Panc1 (cell line): ENCODE results near the gene ITGAX. TPM values are rescaled to one million over a fixed set of nuclear protein-coding genes. Genes with fewer than 3 reads are reported as not detected.

Experiments
- ATAC-seq: fragments of 200-7000 bp; cut with Tn5 transposase; 2 replicates; pipeline ENCODE4 v1.9.1; 2020; ENCODE audit warnings: mild to moderate bottlenecking, moderate library complexity
- BruUV-seq: library from RNA; stranded (reverse); fragments of 400-500 nt; replicated peaks from 2 replicates; lab custom pipeline; 2021; lab: Mats Ljungman, UMichigan
- CTCF ChIA-PET: fragments of 300-600 bp; sonication (Branson Sonifier 250); formaldehyde crosslinking; loops from one replicate; lab custom pipeline; 2022; ENCODE audit warnings: antibody characterized with exemption; lab: Charles Lee
- POLR2A ChIA-PET: fragments of 300-600 bp; sonication (Branson Sonifier 250); formaldehyde crosslinking; loops from one replicate; lab custom pipeline; 2022; ENCODE audit warnings: antibody characterized with exemption; lab: Charles Lee
- DNase-seq: peaks from one replicate; pipeline ENCODE4 v3.0.0-alpha.2; 2010; ENCODE audit warnings: low read depth, low spot score
- H3K27ac ChIP-seq: 2 replicates; pipeline ENCODE4 v1.5.1; 2011; ENCODE audit warnings: mild to moderate bottlenecking, low read length, inconsistent platforms
- H3K27me3 ChIP-seq: fragments of 200-500 bp; sonication (Bioruptor generic); 2 replicates; pipeline ENCODE4 v1.6.0; 2014; ENCODE audit warnings: low read length, inconsistent platforms; ENCODE audit not compliant: control insufficient read depth, insufficient read depth
- H3K36me3 ChIP-seq: fragments of 200-500 bp; sonication (Bioruptor generic); 2 replicates; pipeline ENCODE4 v1.5.1; 2014; ENCODE audit warnings: inconsistent platforms, mild to moderate bottlenecking, low read length, moderate library complexity; ENCODE audit not compliant: control insufficient read depth, insufficient read depth
- H3K4me1 ChIP-seq: 2 replicates; pipeline ENCODE4 v1.5.1; 2011; ENCODE audit warnings: inconsistent platforms, mild to moderate bottlenecking, low read length, moderate library complexity; ENCODE audit not compliant: control insufficient read depth, insufficient read depth
- H3K4me3 ChIP-seq, 2 experiments: 2 replicates each; pipeline ENCODE4 v1.5.1; 2011 to 2012; ENCODE audit warnings: low read depth in 2 of 2, low read length in 2 of 2, mild to moderate bottlenecking in 2 of 2, inconsistent platforms in 1 of 2, moderate library complexity in 1 of 2
- H3K9me3 ChIP-seq: fragments of 200-500 bp; sonication (Bioruptor generic); 2 replicates; pipeline ENCODE4 v1.5.1; 2014; ENCODE audit warnings: low read depth, mild to moderate bottlenecking, inconsistent platforms, low read length, moderate library complexity; ENCODE audit not compliant: control insufficient read depth, insufficient read depth
- POLR2AphosphoS5 ChIP-seq: IDR thresholded peaks from 2 replicates; pipeline ENCODE4 v1.6.1; 2012; ENCODE audit warnings: mild to moderate bottlenecking, low read depth, low read length, moderate library complexity
- SIN3A ChIP-seq: IDR thresholded peaks from 2 replicates; pipeline ENCODE4 v1.6.1; 2012; ENCODE audit warnings: low read depth, mild to moderate bottlenecking, low read length, moderate library complexity, borderline replicate concordance; ENCODE audit not compliant: insufficient read depth
- TCF7L2 ChIP-seq: IDR thresholded peaks from 2 replicates; pipeline ENCODE4 v1.6.1; 2011; ENCODE audit warnings: mild to moderate bottlenecking, low read depth, low read length, inconsistent platforms
- in situ Hi-C: cut with HindIII; loops from 2 replicates; pipeline ENCODE4 v1.10.0; 2016; ENCODE audit warnings: low sequenced_read_pairs, low pct_unique_long_range_greater_than_20kb
- intact Hi-C: fragments of 100-400 bp; cut with micrococcal nuclease; formaldehyde crosslinking; loops from one replicate; pipeline ENCODE4 v1.10.0; 2022; ENCODE audit not compliant: unreplicated experiment
- total RNA-seq: library from RNA; stranded (reverse); gene quantifications from one replicate; pipeline ENCODE4 v1.2.1, GENCODE V29; 2021; ENCODE audit not compliant: unreplicated experiment
- TF ChIP-seq, protein P1 (sequence below): fragments of 450-650 bp; IDR thresholded peaks from 2 replicates; pipeline ENCODE4 v1.5.1; 2017; ENCODE audit warnings: mild to moderate bottlenecking
- TF ChIP-seq, protein P2 (sequence below), 2 experiments: IDR thresholded peaks; 2 replicates each; pipeline ENCODE4 v1.6.1; 2011 to 2012; ENCODE audit warnings: low read depth in 2 of 2, control low read depth in 1 of 2, low read length in 1 of 2, mild to moderate bottlenecking in 1 of 2, moderate library complexity in 1 of 2; ENCODE audit not compliant: insufficient read depth in 1 of 2

Gene ITGAX
- total RNA-seq, 1 experiment from 2014 or later = 0.49 TPM

DNA sequence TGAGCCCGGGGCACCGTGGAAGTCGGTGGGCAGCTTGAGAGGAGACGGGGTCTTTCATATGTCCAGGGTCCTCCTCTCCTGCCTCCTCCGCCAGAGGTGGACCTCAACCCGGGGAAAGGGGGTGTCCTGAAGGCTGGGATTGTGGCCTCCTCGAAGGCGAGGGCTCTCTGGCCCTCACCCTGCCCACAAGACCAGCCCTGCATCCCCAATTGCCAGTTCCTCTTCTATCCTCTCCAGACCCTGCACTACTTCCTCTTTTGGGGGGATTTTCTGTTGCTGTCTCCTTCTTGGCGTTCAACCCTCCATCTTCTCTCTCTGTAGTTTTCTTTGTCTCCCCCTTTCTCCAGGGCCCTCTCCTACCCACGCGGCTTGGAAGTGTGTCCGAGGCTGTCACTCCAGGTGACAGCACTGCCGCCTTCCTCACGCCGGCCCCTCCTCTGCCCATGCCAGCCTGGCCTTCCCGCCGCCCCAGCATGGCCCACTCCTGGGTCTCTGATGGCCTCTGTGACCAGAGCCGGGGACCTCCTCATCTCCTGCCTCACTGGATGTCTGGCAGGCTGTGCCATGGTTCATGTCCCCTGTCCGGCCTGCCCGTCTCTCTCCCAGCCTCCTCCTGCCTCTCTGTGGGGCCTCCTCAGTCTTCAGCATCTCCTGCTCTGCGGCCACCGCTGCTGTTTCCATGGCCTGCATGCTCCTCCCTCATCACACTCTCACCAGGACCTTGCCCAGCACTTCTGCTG lies 2.4 kb upstream of the ITGAX start:
- TF ChIP-seq, protein P1, sequence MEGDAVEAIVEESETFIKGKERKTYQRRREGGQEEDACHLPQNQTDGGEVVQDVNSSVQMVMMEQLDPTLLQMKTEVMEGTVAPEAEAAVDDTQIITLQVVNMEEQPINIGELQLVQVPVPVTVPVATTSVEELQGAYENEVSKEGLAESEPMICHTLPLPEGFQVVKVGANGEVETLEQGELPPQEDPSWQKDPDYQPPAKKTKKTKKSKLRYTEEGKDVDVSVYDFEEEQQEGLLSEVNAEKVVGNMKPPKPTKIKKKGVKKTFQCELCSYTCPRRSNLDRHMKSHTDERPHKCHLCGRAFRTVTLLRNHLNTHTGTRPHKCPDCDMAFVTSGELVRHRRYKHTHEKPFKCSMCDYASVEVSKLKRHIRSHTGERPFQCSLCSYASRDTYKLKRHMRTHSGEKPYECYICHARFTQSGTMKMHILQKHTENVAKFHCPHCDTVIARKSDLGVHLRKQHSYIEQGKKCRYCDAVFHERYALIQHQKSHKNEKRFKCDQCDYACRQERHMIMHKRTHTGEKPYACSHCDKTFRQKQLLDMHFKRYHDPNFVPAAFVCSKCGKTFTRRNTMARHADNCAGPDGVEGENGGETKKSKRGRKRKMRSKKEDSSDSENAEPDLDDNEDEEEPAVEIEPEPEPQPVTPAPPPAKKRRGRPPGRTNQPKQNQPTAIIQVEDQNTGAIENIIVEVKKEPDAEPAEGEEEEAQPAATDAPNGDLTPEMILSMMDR = no peak
- TF ChIP-seq, protein P2, sequence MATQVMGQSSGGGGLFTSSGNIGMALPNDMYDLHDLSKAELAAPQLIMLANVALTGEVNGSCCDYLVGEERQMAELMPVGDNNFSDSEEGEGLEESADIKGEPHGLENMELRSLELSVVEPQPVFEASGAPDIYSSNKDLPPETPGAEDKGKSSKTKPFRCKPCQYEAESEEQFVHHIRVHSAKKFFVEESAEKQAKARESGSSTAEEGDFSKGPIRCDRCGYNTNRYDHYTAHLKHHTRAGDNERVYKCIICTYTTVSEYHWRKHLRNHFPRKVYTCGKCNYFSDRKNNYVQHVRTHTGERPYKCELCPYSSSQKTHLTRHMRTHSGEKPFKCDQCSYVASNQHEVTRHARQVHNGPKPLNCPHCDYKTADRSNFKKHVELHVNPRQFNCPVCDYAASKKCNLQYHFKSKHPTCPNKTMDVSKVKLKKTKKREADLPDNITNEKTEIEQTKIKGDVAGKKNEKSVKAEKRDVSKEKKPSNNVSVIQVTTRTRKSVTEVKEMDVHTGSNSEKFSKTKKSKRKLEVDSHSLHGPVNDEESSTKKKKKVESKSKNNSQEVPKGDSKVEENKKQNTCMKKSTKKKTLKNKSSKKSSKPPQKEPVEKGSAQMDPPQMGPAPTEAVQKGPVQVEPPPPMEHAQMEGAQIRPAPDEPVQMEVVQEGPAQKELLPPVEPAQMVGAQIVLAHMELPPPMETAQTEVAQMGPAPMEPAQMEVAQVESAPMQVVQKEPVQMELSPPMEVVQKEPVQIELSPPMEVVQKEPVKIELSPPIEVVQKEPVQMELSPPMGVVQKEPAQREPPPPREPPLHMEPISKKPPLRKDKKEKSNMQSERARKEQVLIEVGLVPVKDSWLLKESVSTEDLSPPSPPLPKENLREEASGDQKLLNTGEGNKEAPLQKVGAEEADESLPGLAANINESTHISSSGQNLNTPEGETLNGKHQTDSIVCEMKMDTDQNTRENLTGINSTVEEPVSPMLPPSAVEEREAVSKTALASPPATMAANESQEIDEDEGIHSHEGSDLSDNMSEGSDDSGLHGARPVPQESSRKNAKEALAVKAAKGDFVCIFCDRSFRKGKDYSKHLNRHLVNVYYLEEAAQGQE (IDR thresholded peaks at IDR 0.05; ENCODE audit: insufficient read depth in 1 of 2, low read depth in 2 of 2, low read length in 1 of 2) = no peak
- no peak for TF ChIP-seq POLR2AphosphoS5
- no peak for TF ChIP-seq SIN3A
- TF ChIP-seq TCF7L2 = no peak
- no peak overlapping the region for H3K27ac ChIP-seq
- H3K4me3 ChIP-seq = no peak overlapping the region
- ATAC-seq (no peak), DNase-seq (no peak)
- BruUV-seq = no TSS peak
- intact Hi-C loops = no loop called here
- POLR2A ChIA-PET = no interaction called here
- in situ Hi-C loops = no loop called here
- CTCF ChIA-PET = no interaction called here
- no peaks in the 10 kb centered on the region for H3K36me3 ChIP-seq
- H3K9me3 ChIP-seq = no peaks in the 10 kb centered on the region
- no peaks in the 10 kb centered on the region for H3K4me1 ChIP-seq
- H3K27me3 ChIP-seq = no peaks in the 10 kb centered on the region

DNA sequence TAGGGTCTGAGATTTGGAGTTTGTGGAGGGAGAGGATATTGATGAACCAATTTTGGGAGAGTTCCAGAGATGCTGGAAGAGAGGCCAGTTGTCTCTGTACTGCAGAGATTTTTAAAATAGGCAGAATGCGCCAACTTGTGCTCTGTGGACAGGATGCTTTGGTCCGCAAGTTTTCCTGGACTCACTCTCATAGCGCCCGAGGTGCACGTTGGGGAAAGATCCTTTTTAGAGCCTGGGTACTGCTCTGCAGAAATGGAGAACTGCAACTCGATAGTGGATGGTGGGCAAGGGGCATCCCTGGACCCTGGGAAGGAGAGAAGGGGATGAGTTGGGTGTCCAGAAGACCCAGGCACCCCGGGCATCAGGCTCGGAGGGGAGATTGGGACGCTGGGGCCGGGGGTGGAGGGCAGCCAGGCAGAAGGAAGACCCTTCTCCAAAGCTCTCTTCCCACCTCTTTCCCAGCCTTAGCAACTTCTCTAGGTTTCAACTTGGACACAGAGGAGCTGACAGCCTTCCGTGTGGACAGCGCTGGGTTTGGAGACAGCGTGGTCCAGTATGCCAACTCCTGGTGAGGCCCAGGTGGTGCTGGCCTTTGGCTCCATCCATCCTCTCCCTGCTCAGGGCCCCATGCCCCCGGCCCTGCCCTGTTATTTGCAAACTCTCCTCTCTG lies 590 bp downstream of the ITGAX start:
- no peaks in the 10 kb centered on the region for H3K4me1 ChIP-seq
- POLR2A ChIA-PET = no interaction called here

More for the DNA sequence above, 590 bp downstream of the ITGAX start:
- no peak overlapping the region for H3K4me3 ChIP-seq
- DNase-seq (no peak), ATAC-seq (no peak)
- CTCF ChIA-PET = no interaction called here
- H3K36me3 ChIP-seq = no peaks in the 10 kb centered on the region
- intact Hi-C loops = no loop called here
- no TSS peak for BruUV-seq
- no peaks in the 10 kb centered on the region for H3K27me3 ChIP-seq
- H3K27ac ChIP-seq = no peak overlapping the region
- no peaks in the 10 kb centered on the region for H3K9me3 ChIP-seq
- in situ Hi-C loops = no loop called here
- TF ChIP-seq SIN3A = no peak
- TF ChIP-seq, protein P1 = no peak
- no peak for TF ChIP-seq TCF7L2
- TF ChIP-seq, protein P2 (IDR thresholded peaks at IDR 0.05; ENCODE audit: insufficient read depth in 1 of 2, low read depth in 2 of 2, low read length in 1 of 2) = no peak
- no peak for TF ChIP-seq POLR2AphosphoS5
